Endodermal cell (in vitro differentiated cells): ENCODE measurements around the gene SYDE1. TPM values are rescaled to one million over a fixed set of nuclear protein-coding genes. Genes with fewer than 3 reads are reported as not detected.

Experiments used
- DNase-seq: peaks from one replicate; pipeline ENCODE4 v3.0.0-alpha.2; 2017
- H3K27ac ChIP-seq: 2 replicates; pipeline ENCODE4 v1.5.1; 2013; ENCODE audit warnings: mild to moderate bottlenecking, low read depth, low read length, moderate library complexity
- H3K27me3 ChIP-seq: 2 replicates; pipeline ENCODE4 v1.6.1; 2013; ENCODE audit warnings: mild to moderate bottlenecking, low read length, moderate library complexity; ENCODE audit not compliant: insufficient read depth, control insufficient read depth, poor library complexity, severe bottlenecking
- H3K36me3 ChIP-seq: 2 replicates; pipeline ENCODE4 v1.7.0; 2013; ENCODE audit warnings: mild to moderate bottlenecking, low read length, moderate library complexity; ENCODE audit not compliant: control insufficient read depth, insufficient read depth
- H3K4me1 ChIP-seq: one replicate; pipeline ENCODE4 v1.7.0; 2013; ENCODE audit warnings: low read length; ENCODE audit not compliant: control insufficient read depth, insufficient read depth
- H3K4me3 ChIP-seq: 2 replicates; pipeline ENCODE4 v1.5.1; 2013; ENCODE audit warnings: mild to moderate bottlenecking, low read length, moderate library complexity
- H3K9ac ChIP-seq: 2 replicates; pipeline ENCODE4 v1.6.1; 2013; ENCODE audit warnings: mild to moderate bottlenecking, low read length, moderate library complexity; ENCODE audit not compliant: poor library complexity, severe bottlenecking; ENCODE audit errors: extremely low read depth
- H3K9me3 ChIP-seq: 2 replicates; pipeline ENCODE4 v1.6.1; 2013; ENCODE audit warnings: mild to moderate bottlenecking, low read length, moderate library complexity; ENCODE audit not compliant: control insufficient read depth
- H3K27ac Mint-ChIP-seq: 2 replicates; pipeline ENCODE4 v1.8.0; 2020; ENCODE audit warnings: mixed read lengths
- H3K27me3 Mint-ChIP-seq: 2 replicates; pipeline ENCODE4 v1.8.0; 2021; ENCODE audit warnings: mild to moderate bottlenecking, mixed read lengths; ENCODE audit not compliant: insufficient read depth
- H3K36me3 Mint-ChIP-seq: 2 replicates; pipeline ENCODE4 v1.8.0; 2020; ENCODE audit warnings: low read depth, mixed read lengths
- H3K4me1 Mint-ChIP-seq: 2 replicates; pipeline ENCODE4 v1.8.0; 2020; ENCODE audit warnings: mixed read lengths
- H3K4me3 Mint-ChIP-seq: 2 replicates; pipeline ENCODE4 v1.8.0; 2020; ENCODE audit warnings: mild to moderate bottlenecking, moderate library complexity, mixed read lengths
- H3K9me3 Mint-ChIP-seq: 2 replicates; pipeline ENCODE4 v1.8.0; 2020; ENCODE audit warnings: mild to moderate bottlenecking, mixed read lengths
- CTCF ChIP-seq: fragments of 200-600 bp; sonication (generic); conservative IDR thresholded peaks from 2 replicates; pipeline ENCODE4 v1.5.0; 2021; ENCODE audit warnings: antibody characterized with exemption, mild to moderate bottlenecking
- WGBS, 2 experiments: methylation state at CpG; one replicate each; pipeline versions ENCODE4 v1.1.5 to v1.1.7; 2013; ENCODE audit warnings: missing lambda C conversion rate in 2 of 2, mixed read lengths in 1 of 2; ENCODE audit not compliant: insufficient coverage in 1 of 2, insufficient read length in 1 of 2; 5-methylcytosine and 5-hydroxymethylcytosine counted together
- total RNA-seq, 2 donors: library from RNA; stranded (reverse); fragmentation: NEBNext Ultra II Directional in 1 of 2; extraction: Animal tissue kit (Norgen Biotek cat#: 25700) in 1 of 2; gene quantifications; 2 replicates in 1 of 2; 3 replicates in 1 of 2; pipeline ENCODE4 v1.2.1, GENCODE V29; 2021

SYDE1 gene
- total RNA-seq, 2 donors from 2014 or later, result 8.9 to 12.2 TPM

- no peak within 1 kb of the TSS for H3K27ac ChIP-seq
- no peaks in the 10 kb centered on the region for H3K36me3 Mint-ChIP-seq
- WGBS, 2 experiments, result 70 to 100% methylated on average over 1 to 6 of the region's 6 CpGs
- H3K9me3 ChIP-seq, result no peaks in the 10 kb centered on the region
- H3K36me3 ChIP-seq, result no peaks in the 10 kb centered on the region
- no peaks in the 10 kb centered on the region for H3K4me1 ChIP-seq
- H3K27me3 Mint-ChIP-seq, result peaks cover 20% of the 10 kb centered on the region
- no peak within 1 kb of the TSS for H3K4me3 ChIP-seq
- peaks cover 10% of the 10 kb centered on the region for H3K9me3 Mint-ChIP-seq
- no peak within 1 kb of the TSS for H3K4me3 Mint-ChIP-seq
- no peak within 1 kb of the TSS for H3K9ac ChIP-seq
- H3K4me1 Mint-ChIP-seq, result no peaks in the 10 kb centered on the region
- no peak within 1 kb of the TSS for H3K27ac Mint-ChIP-seq
- no peak for TF ChIP-seq CTCF
- DNase-seq, result no peak
- H3K27me3 ChIP-seq, result no peaks in the 10 kb centered on the region
Measured at GRCh38 chr19:15081911-15082310, 25.3 kb upstream of the SYDE1 start, which contains the start of gene OR1I1. TSS of gene OR1I1 (plus strand) at chr19:15082211. CDS start at chr19:15087066, 4,855 bp downstream.

GRCh38 chr19:15087182-15087581 is 20.0 kb upstream of the SYDE1 start:
- WGBS, 2 experiments, result 74 to 80% methylated on average over 7 to 11 of the region's 11 CpGs
- Histone ChIP-seq H3K9ac (no peak overlapping the region), H3K4me3 (no peak overlapping the region), H3K27me3 (no peaks in the 10 kb centered on the region), H3K36me3 (no peaks in the 10 kb centered on the region), H3K9me3 (no peaks in the 10 kb centered on the region), H3K27ac (no peak overlapping the region), H3K4me1 (no peaks in the 10 kb centered on the region)
- Mint-ChIP-seq H3K4me1 (no peaks in the 10 kb centered on the region), H3K4me3 (no peak overlapping the region), H3K27me3 (peaks cover 28% of the 10 kb centered on the region), H3K27ac (no peak overlapping the region), H3K36me3 (no peaks in the 10 kb centered on the region), H3K9me3 (peaks cover 1% of the 10 kb centered on the region)
- TF ChIP-seq CTCF, result no peak
- DNase-seq, result no peak

- no peak overlapping the region for H3K27ac ChIP-seq
- H3K9me3 ChIP-seq, result no peaks in the 10 kb centered on the region
- peaks cover 11% of the 10 kb centered on the region for H3K27me3 Mint-ChIP-seq
- H3K36me3 Mint-ChIP-seq, result no peaks in the 10 kb centered on the region
- DNase-seq, result peak; percentile 67
- no peak overlapping the region for H3K27ac Mint-ChIP-seq
- TF ChIP-seq CTCF, result peak; percentile 74
- H3K4me1 Mint-ChIP-seq, result no peaks in the 10 kb centered on the region
- H3K9ac ChIP-seq, result no peak overlapping the region
- no peak overlapping the region for H3K4me3 Mint-ChIP-seq
- H3K4me3 ChIP-seq, result no peak overlapping the region
- H3K36me3 ChIP-seq, result no peaks in the 10 kb centered on the region
- H3K4me1 ChIP-seq, result no peaks in the 10 kb centered on the region
- no peaks in the 10 kb centered on the region for H3K27me3 ChIP-seq
- no peaks in the 10 kb centered on the region for H3K9me3 Mint-ChIP-seq
- 57 to 66% methylated on average over 9 to 12 of the region's 13 CpGs for WGBS, 2 experiments
Measured at GRCh38 chr19:15091918-15092753, 15.1 kb upstream of the SYDE1 start.
